Glomerular endothelial cell (primary cell): ENCODE measurements around the gene CLPTM1L. TPM values are rescaled to one million over a fixed set of nuclear protein-coding genes. Genes with fewer than 3 reads are reported as not detected.

Experiments
- DNase-seq: peaks from one replicate; pipeline ENCODE4 v3.0.0-alpha.2; 2011; ENCODE audit warnings: low read depth, low spot score; ENCODE audit errors: extremely low read depth
- total RNA-seq: library from RNA; depleted of rRNA; stranded (reverse); fragments of >200 nt; gene quantifications from 2 replicates; pipeline ENCODE4 v1.2.3, GENCODE V29; 2015

The CLPTM1L gene
- total RNA-seq, 1 donor from 2014 or later = 137 TPM

GRCh38 chr5:1317921-1318565 lies 26.9 kb downstream of the CLPTM1L start:
- DNase-seq = no peak

- DNase-seq = no peak
These were observed 28.1 kb downstream of the CLPTM1L start for GRCh38 chr5:1316588-1317340.

GRCh38 chr5:1315709-1316587 lies 29.0 kb downstream of the CLPTM1L start:
- DNase-seq = no peak

GRCh38 chr5:1315018-1315708 lies 29.7 kb downstream of the CLPTM1L start:
- no peak for DNase-seq

GRCh38 chr5:1314564-1314982 lies 30.3 kb downstream of the CLPTM1L start:
- DNase-seq = no peak

GRCh38 chr5:1312993-1313833 lies 31.7 kb downstream of the CLPTM1L start:
- DNase-seq = no peak

GRCh38 chr5:1312206-1312605 lies 32.7 kb downstream of the CLPTM1L start:
- no peak for DNase-seq

- DNase-seq = no peak
These were observed 33.4 kb downstream of the CLPTM1L start for GRCh38 chr5:1311439-1312055.

- DNase-seq = no peak
These were observed 34.8 kb downstream of the CLPTM1L start for GRCh38 chr5:1310118-1310517.

- DNase-seq = no peak
These were observed 40.9 kb downstream of the CLPTM1L start for GRCh38 chr5:1304033-1304432.

GRCh38 chr5:1302258-1302657 lies 42.6 kb downstream of the CLPTM1L start:
- no peak for DNase-seq

- DNase-seq = no peak
These were observed 44.3 kb downstream of the CLPTM1L start for GRCh38 chr5:1300581-1301083.

GRCh38 chr5:1299961-1300360 lies 44.9 kb downstream of the CLPTM1L start:
- no peak for DNase-seq

- DNase-seq = no peak
These were observed 45.4 kb downstream of the CLPTM1L start for GRCh38 chr5:1299511-1299850.

GRCh38 chr5:1298723-1299510 lies 46.0 kb downstream of the CLPTM1L start:
- DNase-seq = no peak

- DNase-seq = no peak
These were observed 46.8 kb downstream of the CLPTM1L start for GRCh38 chr5:1298067-1298551.

GRCh38 chr5:1297243-1297642 lies 47.7 kb downstream of the CLPTM1L start:
- no peak for DNase-seq

GRCh38 chr5:1295650-1296037 lies 49.3 kb downstream of the CLPTM1L start:
- DNase-seq = no peak
